Endothelial cell of umbilical vein (primary cell): Measurements from ENCODE around the gene ALDH1L1. TPM values are rescaled to one million over a fixed set of nuclear protein-coding genes. Genes with fewer than 3 reads are reported as not detected.

Experiments used
- BruUV-seq: library from RNA; stranded (reverse); fragments of 400-500 nt; replicated peaks from 2 replicates; lab custom pipeline; 2021; lab: Mats Ljungman, UMichigan
- CTCF ChIA-PET: fragments of 300-600, 350-600 bp; sonication (Branson Sonifier 250); formaldehyde crosslinking; loops from one replicate; lab custom pipeline; 2021; ENCODE audit warnings: antibody characterized with exemption, inconsistent platforms; lab: Charles Lee
- POLR2A ChIA-PET: fragments of 300-600, 350-600 bp; sonication (Branson Sonifier 250); formaldehyde crosslinking; loops from one replicate; lab custom pipeline; 2021; ENCODE audit warnings: antibody characterized with exemption, inconsistent platforms; lab: Charles Lee
- DNase-seq: peaks from one replicate; pipeline ENCODE4 v3.0.0-alpha.2; 2011; ENCODE audit warnings: low read depth, low spot score
- FAIRE-seq: peaks from 2 replicates; lab custom pipeline; 2011; peaks lifted over from hg19 to GRCh38; lab: Jason Lieb, UNC
- H2AFZ ChIP-seq: 2 replicates; pipeline ENCODE4 v1.6.0; 2012; ENCODE audit warnings: low read depth, low read length, control low read depth, inconsistent platforms
- H3K27ac ChIP-seq: 2 replicates; pipeline ENCODE4 v1.5.1; 2011; ENCODE audit warnings: low read depth, mild to moderate bottlenecking, control low read depth, low read length, moderate library complexity; ENCODE audit not compliant: insufficient read depth
- H3K27me3 ChIP-seq, 2 experiments: 2 replicates each; pipeline versions ENCODE4 v1.6.0 to v1.6.1; 2011; ENCODE audit warnings: low read length in 2 of 2, mixed read lengths in 1 of 2; ENCODE audit not compliant: control insufficient read depth in 2 of 2, insufficient read depth in 2 of 2
- H3K36me3 ChIP-seq, 2 experiments: 2 replicates in 1 of 2; 3 replicates in 1 of 2; pipeline ENCODE4 v1.5.1; 2011; ENCODE audit warnings: low read length in 2 of 2, mild to moderate bottlenecking in 1 of 2, moderate library complexity in 1 of 2; ENCODE audit not compliant: control insufficient read depth in 2 of 2, insufficient read depth in 2 of 2; ENCODE audit errors: extremely low read depth in 1 of 2
- H3K4me1 ChIP-seq: 3 replicates; pipeline ENCODE4 v1.5.1; 2011; ENCODE audit warnings: mild to moderate bottlenecking, low read length; ENCODE audit not compliant: control insufficient read depth, insufficient read depth; ENCODE audit errors: extremely low read depth
- H3K4me2 ChIP-seq: 2 replicates; pipeline ENCODE4 v1.6.1; 2011; ENCODE audit warnings: low read length, control low read depth, mixed read lengths; ENCODE audit not compliant: insufficient read depth
- H3K4me3 ChIP-seq, 3 experiments: fragments of 200-600 bp in 1 of 3; sonication (generic), shearing (Covaris generic) in 1 of 3; replicated peaks in 1 of 3; 2 replicates each; pipeline ENCODE4 v1.5.1; 2011 to 2016; ENCODE audit warnings: control low read depth in 3 of 3, low read length in 3 of 3, mild to moderate bottlenecking in 2 of 3, inconsistent platforms in 1 of 3, low read depth in 1 of 3, moderate library complexity in 1 of 3; ENCODE audit not compliant: insufficient read depth in 1 of 3
- H3K79me2 ChIP-seq: 2 replicates; pipeline ENCODE4 v1.6.0; 2012; ENCODE audit warnings: low read length, inconsistent platforms; ENCODE audit not compliant: control insufficient read depth, insufficient read depth
- H3K9ac ChIP-seq: replicated peaks from 2 replicates; pipeline ENCODE3; 2011; ENCODE audit warnings: low read length, control low read depth; ENCODE audit not compliant: insufficient read depth; ENCODE audit errors: extremely low read depth
- H3K9me1 ChIP-seq: replicated peaks from 3 replicates; pipeline ENCODE4 v1.6.0; 2011; ENCODE audit warnings: mild to moderate bottlenecking, low read length; ENCODE audit not compliant: control insufficient read depth, insufficient read depth; ENCODE audit errors: extremely low read depth
- H3K9me3 ChIP-seq: replicated peaks from 2 replicates; pipeline ENCODE4 v1.5.1; 2012; ENCODE audit warnings: low read length, inconsistent platforms; ENCODE audit not compliant: control insufficient read depth, insufficient read depth
- H4K20me1 ChIP-seq: replicated peaks from 2 replicates; pipeline ENCODE3; 2011; ENCODE audit warnings: mild to moderate bottlenecking, low read length; ENCODE audit not compliant: control insufficient read depth, insufficient read depth; ENCODE audit errors: extremely low read depth
- EZH2 ChIP-seq: IDR thresholded peaks from 2 replicates; pipeline ENCODE4 v1.6.1; 2012; ENCODE audit warnings: borderline replicate concordance, low read depth, mild to moderate bottlenecking, moderate library complexity, low read length, inconsistent platforms; ENCODE audit not compliant: severe bottlenecking
- FOS ChIP-seq: IDR thresholded peaks from 2 replicates; pipeline ENCODE4 v1.6.1; 2011; ENCODE audit warnings: mild to moderate bottlenecking, low read length, moderate library complexity, borderline replicate concordance; ENCODE audit not compliant: insufficient read depth
- GATA2 ChIP-seq: IDR thresholded peaks from 2 replicates; pipeline ENCODE4 v1.7.0; 2011; ENCODE audit warnings: low read depth, mild to moderate bottlenecking, moderate library complexity, mixed read lengths, low read length; ENCODE audit not compliant: insufficient read length, insufficient read depth
- JUN ChIP-seq: IDR thresholded peaks from 2 replicates; pipeline ENCODE4 v1.6.1; 2011; ENCODE audit warnings: borderline replicate concordance, low read depth; ENCODE audit not compliant: insufficient read length, insufficient read depth
- MYC ChIP-seq: IDR thresholded peaks from one replicate; pipeline ENCODE4 v1.6.1; 2011; ENCODE audit warnings: mild to moderate bottlenecking, low read depth, low read length
- POLR2A ChIP-seq: IDR thresholded peaks from 2 replicates; pipeline ENCODE4 v1.6.1; 2012; ENCODE audit warnings: low read depth, mild to moderate bottlenecking, control low read depth, low read length
- POLR2AphosphoS5 ChIP-seq: IDR thresholded peaks from 2 replicates; pipeline ENCODE4 v1.6.1; 2012; ENCODE audit warnings: low read depth, mild to moderate bottlenecking, control low read depth, low read length, moderate library complexity; ENCODE audit not compliant: insufficient read depth
- dilution Hi-C: fragments of 300-500 bp; cut with MboI; formaldehyde crosslinking; loops from one replicate; pipeline ENCODE4 v1.15.0; 2019; ENCODE audit warnings: low sequenced_read_pairs; ENCODE audit not compliant: extremely low pct_ligation_motif_present
- intact Hi-C: fragments of 100-400 bp; cut with micrococcal nuclease; formaldehyde crosslinking; loops from one replicate; pipeline ENCODE4 v1.10.0; 2022
- polyA plus RNA-seq, 4 experiments: library from polyadenylated mRNA; depleted of rRNA in 3 of 4; stranded (reverse) in 3 of 4; unstranded in 1 of 4; fragments of >200 nt; gene quantifications; 2 replicates each; pipeline versions ENCODE4 v1.2.1 to v1.2.3, GENCODE V29; 2011 to 2012; ENCODE audit warnings: missing spikeins in 1 of 4
- total RNA-seq: library from RNA; stranded (reverse); gene quantifications from 2 replicates; pipeline ENCODE4 v1.2.3, GENCODE V29; 2021
- TF ChIP-seq, protein P1 (sequence below): IDR thresholded peaks from 2 replicates; pipeline ENCODE4 v1.6.1; 2011; ENCODE audit not compliant: insufficient read depth, insufficient read length
- TF ChIP-seq, protein P2 (sequence below), 2 donors: IDR thresholded peaks; 1 replicate in 1 of 2; 2 replicates in 1 of 2; pipeline ENCODE4 v1.5.1; 2011; ENCODE audit warnings: low read length in 2 of 2, mild to moderate bottlenecking in 2 of 2, moderate library complexity in 2 of 2, control low read depth in 1 of 2, inconsistent platforms in 1 of 2, low read depth in 1 of 2; ENCODE audit not compliant: insufficient read depth in 1 of 2; ENCODE audit errors: extremely low read depth in 1 of 2

ALDH1L1 gene
- total and polyA plus RNA-seq, 2 donors (not counting 3 experiments of a cell fraction or from before 2014, with no cell fraction given) = not detected

DNA sequence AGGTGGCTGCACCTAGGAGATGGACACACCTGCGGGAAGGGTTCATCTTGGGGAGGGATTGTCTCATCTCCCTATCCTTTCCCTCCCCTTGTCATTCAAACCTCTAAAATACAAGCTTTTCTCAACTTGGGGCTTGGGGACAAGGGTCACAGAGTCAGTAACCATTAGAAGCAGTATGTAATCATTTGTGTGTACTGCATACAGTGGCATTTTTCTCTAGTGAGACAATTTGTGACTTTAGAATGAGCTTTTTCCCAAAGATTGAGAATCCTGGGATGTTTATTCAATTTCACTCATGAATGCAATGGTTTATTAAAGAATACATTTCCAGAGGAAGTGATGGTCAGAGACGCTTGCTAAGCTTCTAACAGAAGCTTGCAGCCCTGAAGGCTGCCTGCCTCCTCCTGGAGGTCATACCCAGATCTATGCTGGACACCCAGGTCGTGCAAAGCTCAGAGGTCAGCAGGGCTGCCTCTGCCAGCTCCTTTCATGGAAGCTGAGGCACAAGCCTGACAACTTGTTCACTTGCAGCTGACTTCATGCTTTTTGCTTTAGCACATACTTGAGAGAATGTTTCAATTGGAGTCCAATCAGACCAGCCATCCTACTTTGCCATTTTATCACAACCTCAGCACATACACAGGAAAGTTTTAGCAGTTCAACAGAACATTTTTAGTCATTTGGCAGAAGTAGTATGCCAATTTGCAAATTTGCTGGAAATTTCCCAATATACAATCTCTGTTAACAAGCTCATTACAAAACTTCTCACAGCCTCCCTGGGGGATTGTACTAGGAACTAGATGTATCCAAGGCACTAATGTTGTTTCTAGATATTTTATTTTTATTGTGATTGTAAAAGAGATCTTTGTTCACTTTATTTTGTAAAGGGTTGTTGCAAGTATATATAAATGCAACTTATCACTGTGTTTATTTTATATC is 25.6 kb upstream of the ALDH1L1 start:
- BruUV-seq = no TSS peak
- H3K4me3 ChIP-seq = no peak overlapping the region
- TF ChIP-seq JUN (no peak), POLR2AphosphoS5 (no peak), EZH2 (no peak), MYC (no peak), FOS (no peak), POLR2A (no peak), GATA2 (no peak)
- TF ChIP-seq, protein P1, sequence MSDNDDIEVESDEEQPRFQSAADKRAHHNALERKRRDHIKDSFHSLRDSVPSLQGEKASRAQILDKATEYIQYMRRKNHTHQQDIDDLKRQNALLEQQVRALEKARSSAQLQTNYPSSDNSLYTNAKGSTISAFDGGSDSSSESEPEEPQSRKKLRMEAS = no peak
- TF ChIP-seq, protein P2, sequence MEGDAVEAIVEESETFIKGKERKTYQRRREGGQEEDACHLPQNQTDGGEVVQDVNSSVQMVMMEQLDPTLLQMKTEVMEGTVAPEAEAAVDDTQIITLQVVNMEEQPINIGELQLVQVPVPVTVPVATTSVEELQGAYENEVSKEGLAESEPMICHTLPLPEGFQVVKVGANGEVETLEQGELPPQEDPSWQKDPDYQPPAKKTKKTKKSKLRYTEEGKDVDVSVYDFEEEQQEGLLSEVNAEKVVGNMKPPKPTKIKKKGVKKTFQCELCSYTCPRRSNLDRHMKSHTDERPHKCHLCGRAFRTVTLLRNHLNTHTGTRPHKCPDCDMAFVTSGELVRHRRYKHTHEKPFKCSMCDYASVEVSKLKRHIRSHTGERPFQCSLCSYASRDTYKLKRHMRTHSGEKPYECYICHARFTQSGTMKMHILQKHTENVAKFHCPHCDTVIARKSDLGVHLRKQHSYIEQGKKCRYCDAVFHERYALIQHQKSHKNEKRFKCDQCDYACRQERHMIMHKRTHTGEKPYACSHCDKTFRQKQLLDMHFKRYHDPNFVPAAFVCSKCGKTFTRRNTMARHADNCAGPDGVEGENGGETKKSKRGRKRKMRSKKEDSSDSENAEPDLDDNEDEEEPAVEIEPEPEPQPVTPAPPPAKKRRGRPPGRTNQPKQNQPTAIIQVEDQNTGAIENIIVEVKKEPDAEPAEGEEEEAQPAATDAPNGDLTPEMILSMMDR (IDR thresholded peaks at IDR 0.05; ENCODE audit: extremely low read depth in 1 of 2, insufficient read depth in 1 of 2, low read depth in 1 of 2, low read length in 2 of 2) = no peak
- no peak overlapping the region for H3K4me2 ChIP-seq
- H3K79me2 ChIP-seq = no peaks in the 10 kb centered on the region
- DNase-seq = no peak
- no peaks in the 10 kb centered on the region for H4K20me1 ChIP-seq
- ChIA-PET POLR2A (no interaction called here), CTCF (interaction anchor here (1.4 to 6.8 kb wide), 2 partner anchors 8 to 72 kb away, joined by 3 to 55 read pairs; no protein-coding TSS in a partner anchor)
- H3K4me1 ChIP-seq = peaks cover 8% of the 10 kb centered on the region
- H2AFZ ChIP-seq = no peak overlapping the region
- H3K36me3 ChIP-seq = no peaks in the 10 kb centered on the region
- H3K27me3 ChIP-seq = peaks cover 0 to 2% of the 10 kb centered on the region in 2 experiments
- dilution Hi-C loops (no loop called here), intact Hi-C loops (no loop called here)
- FAIRE-seq = no peak
- H3K27ac ChIP-seq = no peak overlapping the region
- H3K9me1 ChIP-seq = no peaks in the 10 kb centered on the region
- H3K9me3 ChIP-seq = no peaks in the 10 kb centered on the region
- H3K9ac ChIP-seq = no peak overlapping the region
